NCI-H2227 (cell line): ENCODE measurements around the gene ARL10.

Source experiments
- DNase-seq: peaks from one replicate; lab custom pipeline; 2025; ENCODE audit not compliant: unreplicated experiment; lab: John Stamatoyannopoulos, UW

ARL10 gene

DNA sequence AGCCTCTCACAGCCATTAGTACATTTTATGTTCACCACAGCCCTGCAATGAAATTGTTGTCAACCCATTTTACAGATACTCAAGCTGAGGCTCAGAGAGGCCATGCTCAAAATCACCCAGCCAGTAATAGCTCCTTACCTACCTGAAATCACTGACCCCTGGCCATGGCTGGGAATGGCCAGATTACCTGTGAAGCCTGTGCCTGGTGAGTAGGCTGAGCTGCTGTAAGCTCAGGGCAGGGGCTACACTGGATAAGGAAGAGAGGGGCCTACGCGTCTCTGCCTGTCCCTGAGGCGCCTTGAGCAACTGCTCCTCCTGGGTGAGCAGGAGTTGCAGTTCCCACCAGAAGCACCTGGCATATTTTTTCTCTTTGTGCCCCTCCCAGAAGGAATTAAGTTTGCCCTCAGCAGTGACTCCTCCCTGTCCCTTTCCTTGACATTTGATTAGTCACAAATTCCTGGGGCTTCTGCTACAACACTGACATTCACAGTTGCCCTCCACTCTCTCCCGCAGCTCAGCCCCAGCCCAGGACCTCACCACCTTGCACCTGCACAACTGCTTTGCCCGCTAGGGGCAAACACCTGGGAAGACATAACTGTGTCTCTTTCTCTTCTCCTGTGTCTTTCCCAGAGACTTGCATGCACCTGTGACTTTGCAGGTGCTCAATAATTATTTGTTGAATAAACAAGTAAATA is 45.3 kb downstream of the ARL10 start:
- DNase-seq, result no peak

DNA sequence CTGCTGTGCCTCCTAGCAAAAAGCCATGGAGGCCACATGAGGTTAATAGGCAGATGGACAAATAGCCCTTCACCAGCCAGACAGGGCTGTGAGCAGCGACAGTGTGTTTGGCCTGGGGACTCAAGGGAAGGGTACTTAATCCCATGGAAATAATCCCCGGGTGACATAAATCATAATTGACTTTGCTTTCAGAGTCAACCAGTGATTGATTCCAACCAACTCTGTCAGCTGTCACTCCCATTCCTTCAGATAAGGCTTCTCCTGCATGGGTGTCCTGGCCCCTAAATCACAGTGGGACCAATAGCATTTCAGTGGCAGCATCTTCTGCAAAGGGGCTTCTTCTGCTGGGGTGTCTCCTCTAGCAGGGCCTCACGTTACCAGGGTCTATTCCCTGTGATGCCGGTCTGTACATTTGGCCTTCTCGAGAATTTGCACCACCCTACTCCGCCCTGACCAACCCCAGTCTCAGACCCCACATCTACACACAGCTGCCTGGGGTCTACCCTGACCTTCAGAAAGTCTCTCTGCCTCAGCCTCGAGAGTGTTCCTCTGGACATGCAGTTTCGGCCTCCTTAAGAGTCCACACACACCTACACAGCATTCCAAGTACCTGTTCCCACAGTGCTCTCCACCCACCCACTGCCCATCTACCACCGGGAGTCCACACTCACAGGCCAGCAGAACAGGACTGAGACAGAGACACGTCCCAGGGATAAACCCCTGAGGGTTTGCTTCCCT is 47.4 kb downstream of the ARL10 start:
- no peak for DNase-seq

DNA sequence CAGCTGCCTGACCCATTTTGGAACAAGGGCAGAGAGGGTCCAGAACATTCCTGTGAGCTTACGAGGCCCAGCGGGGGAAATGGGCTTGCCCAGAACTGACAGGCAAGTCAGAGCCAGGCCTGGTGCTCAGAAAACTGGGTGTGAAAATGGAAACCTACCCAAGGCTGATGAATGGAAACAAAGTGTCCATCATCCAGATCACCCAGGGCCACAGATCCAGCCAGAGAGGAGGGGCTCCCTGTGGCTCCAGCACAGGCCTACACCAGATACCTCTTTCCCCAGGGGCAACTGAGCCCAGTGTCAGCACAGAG is 47.9 kb downstream of the ARL10 start:
- DNase-seq, result no peak

DNA sequence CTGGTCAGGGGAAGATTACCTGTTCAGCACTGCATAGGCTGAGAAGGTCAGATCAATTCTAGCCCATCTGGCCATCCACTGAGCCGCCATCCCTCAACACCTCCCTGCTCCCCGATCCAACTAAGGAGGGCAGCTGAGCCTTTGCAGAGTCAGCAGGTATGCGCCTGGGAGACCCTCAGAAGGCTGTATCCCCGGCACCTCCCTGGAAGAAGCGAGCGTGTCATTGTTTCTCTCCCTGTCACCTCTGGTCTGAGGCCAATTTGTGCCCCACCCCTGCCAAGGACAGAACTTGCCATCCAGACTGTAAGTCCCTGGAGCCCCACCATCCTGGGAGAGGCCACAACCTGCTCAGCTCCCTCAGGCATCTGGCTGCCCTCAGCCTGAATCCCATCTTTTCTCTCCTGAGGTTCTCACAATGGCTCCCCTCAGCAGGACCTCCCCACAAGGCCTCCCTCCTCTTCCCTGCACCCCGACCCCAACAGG is 48.5 kb downstream of the ARL10 start:
- DNase-seq, result no peak

DNA sequence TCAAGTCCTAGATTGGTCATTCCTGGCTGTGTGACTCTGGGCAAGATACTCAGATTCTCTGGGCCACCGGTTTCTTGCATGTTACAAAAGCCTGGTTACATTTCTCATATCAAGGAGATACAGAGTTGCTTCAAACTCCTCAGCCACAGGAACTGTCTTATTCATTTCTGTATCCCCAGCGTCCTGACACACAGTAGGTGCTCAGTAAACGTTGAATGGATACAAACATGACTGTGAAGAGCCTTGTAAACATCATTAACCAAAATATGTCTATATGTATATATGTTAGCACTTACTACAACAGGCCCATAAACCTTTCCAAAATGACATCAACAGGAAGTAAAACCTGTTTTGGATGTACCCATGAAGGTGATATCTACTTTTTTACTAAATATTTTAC is 49.4 kb downstream of the ARL10 start:
- DNase-seq, result no peak

DNA sequence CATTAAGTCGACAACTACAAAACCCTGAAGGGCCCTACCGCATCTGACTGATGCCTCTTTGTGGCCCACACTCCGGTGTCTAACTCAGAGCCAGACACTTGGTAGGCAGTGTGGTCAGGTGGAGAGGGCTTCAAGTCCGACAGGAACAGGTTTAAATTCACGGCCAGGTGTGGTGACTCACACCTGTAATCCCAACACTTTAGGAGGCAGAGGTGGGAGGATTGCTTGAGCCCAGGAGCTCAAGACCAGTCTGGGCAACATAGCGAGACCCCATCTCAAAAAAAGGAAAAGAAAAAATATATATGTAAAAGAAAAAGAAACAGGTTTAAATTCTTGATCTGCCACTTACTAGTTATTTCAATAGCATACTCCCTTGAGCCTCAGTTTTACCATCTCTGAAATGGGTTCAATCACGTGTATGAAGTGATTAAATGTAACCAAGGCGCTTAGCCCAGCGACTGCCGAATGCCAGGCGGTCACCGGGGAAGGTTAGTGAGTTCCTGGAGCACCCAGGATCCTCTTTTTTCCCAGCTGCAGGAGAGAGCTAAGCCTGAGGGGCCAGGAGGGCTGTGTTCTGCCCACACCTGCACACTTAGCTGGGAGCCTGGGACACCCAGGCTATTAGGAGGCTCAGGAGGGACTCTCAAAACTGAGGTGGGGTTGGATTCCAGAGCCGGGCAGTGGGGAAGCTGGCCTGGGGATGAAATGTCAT is 50.1 kb downstream of the ARL10 start:
- DNase-seq, result no peak

DNA sequence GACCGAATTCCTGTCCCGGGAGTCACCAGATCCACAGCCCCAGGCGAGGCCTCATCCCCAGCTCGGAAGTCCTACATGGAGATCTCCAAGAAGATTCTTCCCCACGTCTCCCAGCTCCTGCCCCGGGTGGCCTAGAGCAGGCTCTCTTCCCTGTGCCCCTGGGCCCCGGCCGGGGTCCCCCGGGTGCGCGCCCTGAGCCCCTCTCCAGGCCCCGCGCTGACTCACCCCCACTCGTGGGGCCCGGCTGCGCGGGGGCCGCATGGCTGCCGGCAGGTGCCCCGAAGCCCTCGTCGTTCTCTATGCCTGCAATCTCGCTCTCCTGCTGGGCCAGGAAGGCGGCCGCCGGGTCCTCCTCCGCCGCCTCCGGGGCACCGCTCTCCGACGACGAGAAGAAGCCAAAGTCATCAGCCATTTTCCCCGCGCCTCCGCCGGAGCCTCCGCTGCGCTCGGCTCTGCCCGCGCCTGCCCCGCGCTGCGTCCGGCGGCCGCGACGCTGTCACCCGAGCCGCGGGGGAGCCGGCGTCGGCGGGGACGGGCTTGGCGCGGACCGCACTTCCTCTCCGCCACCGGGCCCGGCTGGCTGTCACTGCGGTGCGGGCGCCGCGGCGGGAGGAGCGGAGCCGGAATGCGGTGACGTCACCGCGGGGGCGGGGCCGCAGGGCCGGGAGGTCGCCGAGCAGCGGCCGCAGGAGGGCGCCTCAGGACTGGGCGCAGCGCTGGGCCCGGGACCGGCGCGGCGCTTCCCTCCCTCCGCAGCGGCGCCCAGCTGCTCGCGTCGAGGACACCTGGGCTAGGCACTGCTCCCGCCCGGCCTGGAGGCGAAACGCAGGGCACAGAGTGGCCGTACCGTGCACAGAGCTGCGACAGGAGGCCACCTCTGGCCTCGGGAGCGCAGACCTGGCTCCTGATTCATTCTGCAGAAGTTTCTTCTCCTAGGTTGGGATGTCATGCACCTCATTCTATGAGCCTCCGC is 51.0 kb downstream of the ARL10 start, which contains the start of gene CLTB:
Gene CLTB (minus strand): TSS at position 588 of the 973 bp plus-strand sequence. CDS start 176 bp downstream, at position 412.
- peak; percentile 84 for DNase-seq

DNA sequence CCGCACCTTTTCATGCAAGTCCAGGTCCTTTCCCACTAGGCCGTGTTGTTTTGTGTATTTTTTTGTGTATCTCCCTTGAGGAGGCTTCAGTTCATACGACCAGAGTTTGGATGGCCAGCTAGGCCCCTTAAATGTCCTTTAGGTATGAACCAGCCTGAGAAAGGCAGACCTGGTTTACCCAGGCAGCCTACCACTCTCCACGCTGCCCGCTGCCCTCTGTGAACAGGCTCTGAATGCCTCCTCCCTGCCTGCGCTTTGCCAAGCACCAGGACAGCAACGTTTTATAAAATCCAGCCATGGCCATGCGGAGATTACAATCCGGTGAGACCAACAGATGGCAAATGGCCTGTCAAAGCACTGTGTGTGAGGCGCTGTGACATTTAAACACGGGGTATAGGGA is 51.7 kb downstream of the ARL10 start:
- DNase-seq, result no peak

DNA sequence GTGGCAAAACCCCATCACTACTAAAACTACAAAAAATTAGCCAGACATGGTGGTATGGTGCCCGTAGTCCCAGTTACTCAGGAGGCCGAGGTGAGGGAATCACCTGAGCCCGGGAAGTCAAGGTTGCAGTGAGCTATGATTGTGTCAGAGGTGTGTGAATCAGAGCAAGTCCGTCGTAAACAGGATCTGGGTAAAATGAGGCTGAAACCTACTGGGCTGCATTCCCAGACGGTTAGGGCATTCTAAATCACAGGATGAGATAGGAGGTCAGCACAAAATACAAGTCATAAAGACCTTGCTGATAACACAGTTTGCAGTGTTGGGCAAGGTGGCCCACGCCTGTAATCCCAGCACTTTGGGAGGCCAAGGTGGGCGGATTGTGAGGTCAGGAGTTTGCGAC is 53.0 kb downstream of the ARL10 start:
- no peak for DNase-seq

DNA sequence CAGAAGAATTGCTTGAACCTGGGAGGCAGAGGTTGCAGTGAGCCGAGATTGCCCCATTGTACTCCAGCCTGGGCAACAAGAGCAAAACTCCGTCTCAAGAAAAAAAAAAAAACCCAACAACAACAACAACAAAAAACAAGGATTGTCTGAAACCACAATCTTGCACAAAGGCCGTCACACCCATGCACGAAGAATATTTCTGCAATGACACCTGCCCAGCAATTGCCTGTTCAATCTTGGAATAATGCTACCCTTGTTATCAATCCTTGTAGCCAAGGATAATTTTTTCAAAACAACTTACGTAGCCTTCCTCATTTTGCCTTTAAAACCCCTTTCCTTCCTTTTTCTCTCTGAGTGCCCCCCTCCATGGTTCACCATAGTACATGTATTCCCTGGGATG is 54.8 kb downstream of the ARL10 start:
- no peak for DNase-seq

DNA sequence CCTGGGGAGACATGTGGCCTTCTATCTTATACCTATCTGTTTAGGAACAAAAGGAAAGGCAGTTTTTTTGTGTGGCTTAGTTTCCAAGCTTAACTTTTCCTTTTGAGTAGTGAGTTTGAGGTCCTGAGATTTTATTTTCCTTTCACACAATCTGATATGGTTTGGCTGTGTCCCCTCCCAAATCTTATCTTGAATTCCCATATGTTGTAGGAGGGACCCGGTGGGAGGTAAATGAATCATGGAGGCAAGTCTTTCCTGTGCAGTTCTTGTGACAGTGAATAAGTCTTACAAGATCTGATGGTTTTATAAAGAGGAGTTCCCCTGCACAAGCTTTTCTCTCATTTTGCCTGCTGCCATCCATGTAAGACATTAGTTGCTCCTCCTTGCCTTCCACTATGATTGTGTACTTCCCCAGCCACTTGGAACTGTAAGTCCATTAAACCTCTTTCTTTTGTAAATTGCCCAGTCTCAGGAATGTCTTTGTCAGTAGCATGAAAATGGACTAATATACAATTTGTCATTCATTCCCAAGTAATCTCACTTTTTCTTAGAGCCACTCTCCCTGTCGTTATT is 55.8 kb downstream of the ARL10 start:
- DNase-seq, result no peak

DNA sequence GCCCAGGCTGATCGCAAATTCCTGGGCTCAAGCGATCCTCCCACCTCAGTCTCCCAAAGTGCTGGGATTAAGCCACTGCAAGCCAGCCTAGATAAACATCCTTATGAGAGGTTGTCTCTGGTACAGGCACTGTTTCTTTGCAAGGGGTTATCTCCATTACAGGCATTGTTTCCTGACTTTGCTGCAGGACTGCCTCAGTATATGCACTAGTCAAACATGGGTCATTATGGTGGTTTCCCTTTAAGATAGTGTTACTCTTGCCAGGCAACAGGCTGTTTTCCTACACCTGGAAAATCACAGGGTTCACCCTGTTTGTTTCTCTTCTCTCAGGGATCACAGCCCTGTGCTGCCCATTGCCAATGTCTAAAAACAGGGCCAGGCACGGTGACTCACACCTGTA is 58.9 kb downstream of the ARL10 start:
- DNase-seq, result no peak

DNA sequence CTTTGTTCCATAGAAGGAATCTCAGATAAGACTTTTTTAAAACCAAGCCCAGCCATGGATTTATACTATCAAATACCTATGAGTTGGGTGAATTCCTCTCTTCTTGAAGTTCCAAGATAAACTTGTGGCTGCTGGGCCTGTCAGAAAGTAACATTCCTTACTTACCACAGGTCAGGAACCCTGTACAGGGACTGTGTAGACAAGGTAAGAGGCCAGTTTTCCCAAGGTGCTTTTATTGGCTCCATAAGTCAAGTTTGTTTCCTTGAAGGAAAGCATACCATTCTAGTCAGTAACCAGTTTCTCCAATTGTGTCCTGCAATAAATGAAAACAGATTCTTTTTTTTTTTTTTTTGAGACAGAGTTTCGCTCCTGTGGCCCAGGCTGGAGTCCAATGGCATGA is 59.9 kb downstream of the ARL10 start:
- DNase-seq, result no peak

DNA sequence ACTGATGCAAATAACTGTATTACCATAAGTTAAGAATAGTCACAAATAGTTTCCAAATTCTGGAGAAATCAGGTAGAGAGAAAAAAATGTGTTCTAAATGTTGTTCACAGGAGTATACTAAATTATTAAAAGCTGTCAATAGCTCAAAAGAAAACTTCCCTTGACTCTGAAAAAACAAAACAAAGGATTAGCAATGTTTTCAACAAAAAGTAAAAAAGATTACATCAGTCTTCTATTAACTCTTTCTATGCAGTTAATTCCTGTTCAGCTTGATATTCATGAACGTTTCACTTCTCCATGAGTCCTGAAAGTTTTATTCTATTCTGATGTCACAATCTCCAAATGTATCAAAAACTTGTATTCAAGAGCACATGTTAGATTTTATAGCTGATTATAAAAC is 60.5 kb downstream of the ARL10 start:
- DNase-seq, result no peak

DNA sequence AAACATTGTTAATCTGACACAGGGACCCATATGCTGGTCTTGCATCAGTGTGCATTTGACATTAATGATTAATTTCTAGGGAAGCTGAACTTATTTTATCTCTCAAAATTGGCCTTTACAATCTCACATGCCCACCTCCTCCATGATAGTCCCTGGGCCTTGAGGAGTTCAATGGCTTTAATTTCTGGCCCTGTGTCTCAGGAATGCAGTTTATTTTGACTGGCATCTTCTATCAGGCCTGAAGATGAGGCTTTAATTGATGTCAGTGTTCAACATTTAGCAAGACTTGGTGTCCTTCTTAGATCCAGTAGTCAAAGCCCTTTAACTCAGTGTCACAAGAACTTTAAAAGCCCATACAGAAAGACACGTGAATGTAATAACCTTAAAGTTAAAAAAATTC is 61.6 kb downstream of the ARL10 start:
- DNase-seq, result no peak

DNA sequence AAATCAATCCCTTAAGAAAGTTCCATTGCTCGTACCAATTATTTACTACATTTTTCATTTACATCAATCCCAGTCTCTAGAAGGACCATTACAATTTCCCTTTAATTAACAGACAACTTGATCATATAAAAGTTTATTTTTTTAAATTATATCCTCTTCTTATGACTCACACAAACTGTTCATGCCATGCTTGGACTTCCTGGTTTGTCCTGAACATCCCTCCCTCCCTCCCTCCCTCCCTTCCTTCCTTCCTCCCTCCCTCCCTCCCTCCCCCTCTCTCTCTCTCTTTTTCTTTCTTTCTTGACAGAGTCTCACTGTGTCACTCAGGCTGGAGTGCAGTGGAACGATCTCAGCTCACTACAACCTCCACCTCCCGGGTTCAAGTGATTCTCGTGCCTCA is 62.7 kb downstream of the ARL10 start:
- no peak for DNase-seq

DNA sequence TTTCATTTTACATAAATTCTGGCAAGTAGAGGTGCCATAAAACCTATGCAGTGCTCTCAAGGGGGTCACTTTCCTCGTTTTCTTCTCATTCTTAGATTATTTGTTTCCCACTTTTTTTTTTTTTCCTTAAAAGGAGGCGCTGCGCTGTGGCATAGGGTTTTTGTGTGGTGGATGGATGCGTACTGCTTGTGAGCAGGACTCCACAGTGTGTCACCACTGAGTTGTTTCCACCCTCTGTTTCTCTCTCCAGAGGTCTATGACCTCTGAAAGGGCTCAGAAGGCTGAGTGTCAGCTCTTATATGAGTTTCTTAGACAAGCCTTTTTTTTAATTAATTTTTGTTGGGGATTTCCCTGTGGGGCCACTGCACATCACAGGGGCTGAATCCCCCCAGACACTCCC is 64.7 kb downstream of the ARL10 start:
- no peak for DNase-seq
